Mucosa of rectum (tissue), 2 donors: Measurements from ENCODE around the gene SLC7A6OS.

Experiments
- H3K27ac ChIP-seq, 2 donors: one replicate each; pipeline ENCODE4 v1.7.0; 2013; ENCODE audit warnings: inconsistent platforms in 2 of 2, low read depth in 2 of 2, low read length in 2 of 2
- H3K27me3 ChIP-seq, 2 donors: one replicate each; pipeline ENCODE4 v1.7.0; 2013; ENCODE audit warnings: low read length in 2 of 2; ENCODE audit not compliant: control insufficient read depth in 2 of 2, insufficient read depth in 2 of 2
- H3K36me3 ChIP-seq, 2 donors: one replicate each; pipeline ENCODE4 v1.7.0; 2013; ENCODE audit warnings: low read length in 2 of 2; ENCODE audit not compliant: control insufficient read depth in 2 of 2, insufficient read depth in 2 of 2
- H3K4me1 ChIP-seq, 2 donors: one replicate each; pipeline ENCODE4 v1.7.0; 2013; ENCODE audit warnings: low read length in 2 of 2, mild to moderate bottlenecking in 1 of 2; ENCODE audit not compliant: control insufficient read depth in 2 of 2, insufficient read depth in 2 of 2
- H3K4me3 ChIP-seq, 2 donors: one replicate each; pipeline ENCODE4 v1.7.0; 2013; ENCODE audit warnings: low read length in 2 of 2
- H3K9ac ChIP-seq, 2 donors: one replicate each; pipeline ENCODE4 v1.7.0; 2013; ENCODE audit warnings: low read length in 2 of 2, low read depth in 1 of 2, mild to moderate bottlenecking in 1 of 2
- H3K9me3 ChIP-seq, 2 donors: one replicate each; pipeline ENCODE4 v1.7.0; 2013; ENCODE audit warnings: low read length in 2 of 2; ENCODE audit not compliant: control insufficient read depth in 2 of 2
- donor health status: healthy.
- donor health status: Normal muscosa, but diverticular disease.

SLC7A6OS gene

DNA sequence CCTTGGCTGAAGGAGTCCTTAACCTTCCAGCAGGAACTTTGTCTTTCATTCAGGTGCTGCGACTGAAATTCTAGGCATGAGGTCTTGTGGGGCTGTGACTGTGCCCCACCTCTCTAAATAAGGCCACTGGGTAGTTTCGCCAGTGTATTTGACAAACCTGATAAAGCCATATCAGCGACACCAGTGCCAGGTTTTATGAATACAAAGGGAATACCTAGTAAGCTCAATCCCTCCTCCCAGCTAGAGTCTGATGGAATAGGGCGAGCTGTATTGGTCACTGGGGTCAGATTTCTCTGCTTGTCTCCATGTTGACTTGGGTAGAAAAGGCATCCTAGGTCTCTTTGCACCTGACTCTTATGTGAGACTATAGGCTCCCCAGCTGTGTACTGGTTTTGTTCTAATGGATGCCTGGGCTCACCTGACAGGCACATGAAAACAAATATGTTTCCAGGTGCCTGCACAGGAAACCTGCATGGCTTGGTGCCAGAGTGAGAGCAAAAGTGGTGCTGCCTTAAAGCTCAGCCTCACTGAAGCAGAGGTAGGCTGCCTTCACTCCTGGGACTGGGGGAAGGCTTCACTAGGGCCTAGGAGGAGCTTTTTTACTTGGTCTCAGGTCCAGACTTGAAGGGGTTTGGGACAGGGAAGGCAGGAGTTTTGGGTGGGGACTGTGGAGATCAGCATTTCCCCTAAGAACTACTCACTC is 38.1 kb downstream of the SLC7A6OS start:
- peaks cover 19 to 25% of the 10 kb centered on the region in 2 donors for H3K4me1 ChIP-seq
- peak overlapping the region; percentile 7 to 9 for H3K9ac ChIP-seq
- H3K4me3 ChIP-seq, result no peak overlapping the region
- no peaks in the 10 kb centered on the region for H3K9me3 ChIP-seq
- H3K36me3 ChIP-seq, result peaks cover 12 to 13% of the 10 kb centered on the region in 2 donors
- peak overlapping the region; percentile 59 for H3K27ac ChIP-seq
- H3K27me3 ChIP-seq, result no peaks in the 10 kb centered on the region

DNA sequence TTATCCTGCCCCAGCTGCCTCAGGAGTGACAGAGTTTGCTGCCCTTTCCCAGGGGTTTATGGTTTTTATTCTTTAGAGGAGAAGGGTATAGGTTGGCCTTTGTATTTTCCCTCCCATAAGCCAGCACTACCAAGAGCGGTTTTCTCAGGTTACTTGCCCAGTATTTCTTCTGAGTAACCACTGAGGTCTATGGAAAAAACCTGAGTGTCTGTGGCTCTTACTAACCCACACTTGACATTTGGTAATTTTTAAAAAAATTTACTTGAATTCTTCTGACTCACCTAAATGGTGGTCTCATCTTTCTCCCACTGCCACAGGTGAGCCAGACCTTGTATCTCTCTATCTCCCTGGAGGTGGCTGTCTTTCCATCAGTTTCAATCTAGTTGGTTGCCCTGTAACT is 40.4 kb downstream of the SLC7A6OS start:
- H3K27me3 ChIP-seq, result no peaks in the 10 kb centered on the region
- peaks cover 31 to 35% of the 10 kb centered on the region in 2 donors for H3K4me1 ChIP-seq
- H3K9me3 ChIP-seq, result no peaks in the 10 kb centered on the region
- H3K36me3 ChIP-seq, result peaks cover 7 to 13% of the 10 kb centered on the region in 2 donors
- no peak overlapping the region for H3K9ac ChIP-seq
- H3K4me3 ChIP-seq, result no peak overlapping the region
- H3K27ac ChIP-seq, result no peak overlapping the region

DNA sequence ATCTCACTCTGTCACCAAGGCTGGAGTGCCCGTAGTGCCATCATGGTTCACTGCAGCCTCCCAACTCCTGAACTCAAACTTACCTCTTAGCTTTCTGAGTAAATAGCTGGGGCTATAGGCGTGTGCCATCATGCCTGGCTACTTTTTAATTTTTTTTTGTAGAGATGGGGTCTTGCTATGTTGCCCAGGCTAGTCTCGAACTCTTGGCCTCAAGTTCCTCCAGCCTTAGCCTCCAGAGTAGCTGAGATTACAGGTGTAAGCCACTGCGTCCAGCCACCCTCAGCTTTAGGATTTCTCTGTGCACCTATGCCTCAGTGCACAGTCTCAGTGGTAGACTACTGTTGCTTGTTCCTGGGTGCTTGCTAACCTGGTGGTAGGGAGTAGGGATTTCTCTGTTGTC is 41.0 kb downstream of the SLC7A6OS start:
- Histone ChIP-seq H3K27ac (no peak overlapping the region), H3K4me1 (peaks cover 35 to 38% of the 10 kb centered on the region in 2 donors), H3K9me3 (no peaks in the 10 kb centered on the region), H3K9ac (no peak overlapping the region), H3K36me3 (peaks cover 4 to 10% of the 10 kb centered on the region in 2 donors), H3K4me3 (no peak overlapping the region), H3K27me3 (no peaks in the 10 kb centered on the region)

DNA sequence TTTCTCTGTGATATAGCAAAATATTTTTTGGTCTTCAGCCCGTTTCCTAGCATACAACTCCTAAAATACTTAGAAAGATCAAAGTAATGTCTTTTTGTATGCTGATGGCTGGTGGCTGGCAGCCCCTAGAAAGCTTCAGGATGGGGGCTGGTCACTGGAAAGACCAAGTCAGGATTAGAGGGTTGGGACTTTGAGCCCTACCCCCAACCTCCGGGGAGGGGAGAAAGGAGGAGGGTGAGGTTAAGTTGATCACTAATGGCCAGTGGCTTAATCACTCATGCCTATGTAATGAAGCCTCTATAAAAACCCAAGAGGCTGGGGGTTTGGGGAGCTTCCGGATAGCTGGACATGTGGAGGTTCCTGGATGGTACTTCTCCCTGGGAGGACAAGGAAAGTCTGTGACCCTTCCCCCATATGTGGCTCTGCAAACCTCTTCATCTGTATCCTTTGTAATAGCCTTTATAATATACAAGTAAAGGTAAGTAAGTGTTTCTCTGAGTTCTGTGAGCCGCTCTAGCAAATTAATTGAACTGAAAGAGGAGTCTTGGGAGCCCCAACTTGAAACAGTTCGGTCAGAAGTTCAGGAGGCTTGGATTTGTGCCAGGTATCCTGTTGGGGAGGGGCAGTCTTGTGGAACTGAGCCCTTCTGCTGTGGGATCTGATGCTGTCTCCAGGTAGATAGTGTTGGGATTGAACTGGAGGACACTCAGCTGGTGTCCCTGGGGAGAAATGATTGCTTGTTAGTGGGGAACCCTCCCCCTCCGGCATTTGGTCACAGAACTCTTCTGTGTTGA is 42.9 kb downstream of the SLC7A6OS start:
- H3K9ac ChIP-seq, result no peak overlapping the region
- H3K4me1 ChIP-seq, result peaks cover 35 to 37% of the 10 kb centered on the region in 2 donors
- no peaks in the 10 kb centered on the region for H3K9me3 ChIP-seq
- no peak overlapping the region for H3K4me3 ChIP-seq
- no peaks in the 10 kb centered on the region for H3K36me3 ChIP-seq
- no peaks in the 10 kb centered on the region for H3K27me3 ChIP-seq
- H3K27ac ChIP-seq, result no peak overlapping the region

DNA sequence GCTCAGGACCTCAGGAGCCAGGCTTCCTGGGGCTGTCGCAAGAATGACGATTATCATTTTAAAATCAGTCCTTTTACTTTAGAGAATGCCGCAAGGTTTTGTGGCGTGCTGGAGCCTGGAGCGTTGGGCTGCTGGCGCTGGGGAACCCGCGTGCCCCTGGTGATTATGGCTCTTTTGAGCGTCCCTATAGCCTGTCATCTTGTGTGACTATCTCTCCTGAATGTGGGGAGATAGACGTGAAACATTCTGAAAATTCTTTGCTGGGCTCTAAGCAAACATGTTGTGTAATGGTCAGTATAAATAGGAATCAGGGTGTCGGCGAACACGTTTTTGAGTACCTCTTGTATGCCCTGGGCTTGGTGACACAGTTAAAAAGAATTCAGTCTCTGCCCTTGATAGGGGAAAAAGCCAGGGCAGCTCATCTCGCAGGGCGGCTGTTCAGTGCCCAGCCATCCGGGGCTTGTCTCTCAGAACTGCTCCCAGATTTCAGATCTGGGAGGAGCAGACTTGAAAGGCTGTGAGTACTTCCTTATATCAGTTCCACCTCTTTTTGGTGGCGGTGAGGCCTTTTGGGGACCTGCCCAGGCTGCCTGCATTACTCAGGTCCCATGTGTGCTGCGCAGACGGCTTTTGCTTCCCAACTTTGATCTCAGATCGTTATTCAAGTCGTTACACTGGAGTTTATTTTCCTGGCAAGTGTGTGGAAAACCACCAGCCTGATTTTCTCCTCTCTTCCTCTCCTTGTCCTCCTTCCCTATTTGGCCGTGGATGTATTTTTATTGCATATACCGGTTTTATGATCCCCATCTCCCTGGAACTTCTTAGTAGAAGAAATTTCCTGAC is 45.4 kb downstream of the SLC7A6OS start:
- Histone ChIP-seq H3K27me3 (no peaks in the 10 kb centered on the region), H3K9me3 (no peaks in the 10 kb centered on the region), H3K4me1 (peaks cover 24 to 29% of the 10 kb centered on the region in 2 donors), H3K4me3 (peak overlapping the region; percentile 78 to 80), H3K9ac (peak overlapping the region; percentile 88), H3K36me3 (peaks cover 0 to 2% of the 10 kb centered on the region in 2 donors), H3K27ac (peak overlapping the region; percentile 93 to 97)

DNA sequence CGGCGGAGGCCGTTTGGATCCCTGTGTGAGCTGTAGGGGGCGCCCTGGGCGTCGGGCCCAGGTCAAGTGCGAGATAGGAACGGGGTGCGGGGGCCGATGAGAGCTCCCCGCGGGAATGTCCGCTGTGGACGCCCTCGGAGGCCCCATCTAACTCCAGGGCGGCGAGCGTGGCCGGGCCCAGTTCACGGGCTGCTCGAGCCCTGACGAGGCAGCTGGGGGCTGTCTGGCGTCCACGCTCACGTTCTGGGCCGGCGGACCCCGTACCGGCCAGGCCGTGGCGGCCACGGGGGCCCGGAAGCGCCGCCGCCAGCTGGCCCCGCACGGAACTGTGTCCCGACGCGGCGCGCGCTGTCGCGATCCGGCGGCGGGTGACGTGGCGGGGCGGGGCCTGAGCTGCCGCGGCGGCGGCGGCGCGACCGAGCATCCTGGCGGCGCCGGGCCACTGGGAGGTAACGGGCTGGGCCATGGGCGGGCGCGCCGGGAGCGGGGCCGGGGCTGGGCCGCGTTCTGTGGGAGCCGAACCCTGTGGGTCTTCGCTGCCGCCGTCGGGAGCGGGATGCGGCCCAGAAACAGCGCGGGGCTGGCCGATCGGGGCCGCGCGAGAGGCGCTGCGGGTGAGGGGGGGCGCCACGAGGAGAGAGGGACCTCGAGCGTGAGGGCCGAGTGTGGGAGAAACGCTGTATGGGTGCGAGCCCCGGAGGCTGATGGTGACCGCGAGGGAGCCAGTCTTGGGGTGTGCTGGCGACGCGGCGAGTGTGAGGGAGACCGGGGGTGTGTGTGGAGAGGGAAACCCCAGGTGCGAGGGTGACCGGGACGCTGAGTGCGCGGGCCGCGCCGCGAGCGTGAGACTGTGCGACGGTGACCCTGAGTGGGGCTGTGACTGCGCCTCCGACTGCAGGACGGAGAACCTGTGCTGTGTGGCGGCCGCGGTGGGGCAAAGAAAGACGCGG is 46.3 kb downstream of the SLC7A6OS start, which contains the start of gene SLC7A6:
Gene SLC7A6 (plus strand): TSS at position 399 of the 950 bp plus-strand sequence. CDS start 10,201 bp downstream, outside the sequence.
- H3K27ac ChIP-seq, result peak within 1 kb of the TSS; percentile 93 to 97

DNA sequence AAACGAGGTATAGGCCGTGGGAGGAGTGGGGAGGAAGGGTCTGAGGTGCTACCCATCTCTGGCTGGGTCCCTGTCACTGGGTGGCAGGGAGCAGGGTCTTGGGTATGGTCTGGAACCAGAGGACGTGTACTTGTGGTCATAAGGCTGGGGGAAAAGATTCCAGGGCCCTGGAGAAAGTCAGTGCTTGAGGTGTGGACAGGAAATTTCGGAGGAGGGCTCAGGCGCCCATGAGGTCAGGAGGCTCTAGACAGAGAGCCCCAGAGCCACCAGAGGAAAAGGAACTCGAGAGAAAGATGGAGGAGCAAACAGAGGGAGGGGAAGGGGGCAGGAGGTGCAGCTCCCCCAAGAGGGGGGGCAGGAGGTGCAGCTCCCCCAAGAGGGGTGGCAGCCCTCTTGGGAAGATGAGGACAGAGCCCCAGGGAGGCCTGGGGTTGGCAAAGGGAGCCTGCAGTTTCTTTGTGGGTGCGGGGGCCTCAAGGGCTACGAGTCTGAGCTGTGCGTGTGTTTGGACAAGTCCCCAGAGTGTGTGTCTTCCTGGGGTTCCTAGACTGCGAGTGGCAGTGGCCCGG is 47.1 kb downstream of the SLC7A6OS start:
- Histone ChIP-seq H3K27me3 (no peaks in the 10 kb centered on the region), H3K9me3 (no peaks in the 10 kb centered on the region), H3K27ac (peak overlapping the region; percentile 93 to 97), H3K9ac (peak overlapping the region; percentile 70 to 88), H3K36me3 (peaks cover 12 to 17% of the 10 kb centered on the region in 2 donors), H3K4me3 (peak overlapping the region; percentile 78 to 80), H3K4me1 (peaks cover 26 to 29% of the 10 kb centered on the region in 2 donors)

More for the DNA sequence above, 46.3 kb downstream of the SLC7A6OS start, which contains the start of gene SLC7A6:
- H3K9me3 ChIP-seq, result no peaks in the 10 kb centered on the region
- peak within 1 kb of the TSS; percentile 88 for H3K9ac ChIP-seq
- H3K27me3 ChIP-seq, result no peaks in the 10 kb centered on the region
- H3K4me1 ChIP-seq, result peaks cover 24 to 29% of the 10 kb centered on the region in 2 donors
- peaks cover 7 to 11% of the 10 kb centered on the region in 2 donors for H3K36me3 ChIP-seq
- H3K4me3 ChIP-seq, result peak within 1 kb of the TSS; percentile 78 to 80

DNA sequence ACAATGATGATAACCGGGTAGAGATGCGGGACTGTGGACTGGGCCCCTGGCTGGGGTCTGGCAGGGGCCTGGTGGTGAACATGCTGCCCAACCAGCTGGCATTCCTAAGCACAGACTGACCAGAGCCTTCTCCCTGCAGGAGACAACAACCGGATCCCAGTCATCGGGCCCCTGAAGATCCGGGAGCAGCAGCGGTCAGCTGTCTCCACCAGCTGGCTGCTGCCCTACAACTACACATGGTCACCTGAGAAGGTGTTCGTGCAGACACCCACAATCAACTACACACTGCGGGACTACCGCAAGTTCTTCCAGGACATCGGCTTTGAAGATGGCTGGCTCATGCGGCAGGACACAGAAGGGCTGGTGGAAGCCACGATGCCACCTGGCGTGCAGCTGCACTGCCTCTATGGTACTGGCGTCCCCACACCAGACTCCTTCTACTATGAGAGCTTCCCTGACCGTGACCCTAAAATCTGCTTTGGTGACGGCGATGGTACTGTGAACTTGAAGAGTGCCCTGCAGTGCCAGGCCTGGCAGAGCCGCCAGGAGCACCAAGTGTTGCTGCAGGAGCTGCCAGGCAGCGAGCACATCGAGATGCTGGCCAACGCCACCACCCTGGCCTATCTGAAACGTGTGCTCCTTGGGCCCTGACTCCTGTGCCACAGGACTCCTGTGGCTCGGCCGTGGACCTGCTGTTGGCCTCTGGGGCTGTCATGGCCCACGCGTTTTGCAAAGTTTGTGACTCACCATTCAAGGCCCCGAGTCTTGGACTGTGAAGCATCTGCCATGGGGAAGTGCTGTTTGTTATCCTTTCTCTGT is 51.5 kb downstream of the SLC7A6OS start:
- no peak overlapping the region for H3K27ac ChIP-seq
- peaks cover 19 to 32% of the 10 kb centered on the region in 2 donors for H3K36me3 ChIP-seq
- H3K27me3 ChIP-seq, result no peaks in the 10 kb centered on the region
- no peak overlapping the region for H3K4me3 ChIP-seq
- H3K9me3 ChIP-seq, result no peaks in the 10 kb centered on the region
- H3K4me1 ChIP-seq, result peaks cover 16 to 21% of the 10 kb centered on the region in 2 donors
- H3K9ac ChIP-seq, result no peak overlapping the region
